Activated naive CD4-positive, alpha-beta T cell treated with anti-CD3 and anti-CD28 coated beads for 36 hours (primary cell): Measurements from ENCODE around the gene KIAA0319L. TPM values are rescaled to one million over a fixed set of nuclear protein-coding genes. Genes with fewer than 3 reads are reported as not detected.
A peak's percentile ranks its signal among the peaks of the same experiment; 100 is the strongest.

Experiments used
- CTCF ChIA-PET: fragments of 350-600 bp; sonication (Branson Sonifier 250); formaldehyde crosslinking; loops from one replicate; lab custom pipeline; 2021; ENCODE audit warnings: antibody characterized with exemption; lab: Charles Lee
- DNase-seq: peaks from one replicate; pipeline ENCODE4 v3.0.0-alpha.2; 2020
- H3K27ac Mint-ChIP-seq: one replicate; pipeline ENCODE4 v1.8.0; 2021; ENCODE audit warnings: mild to moderate bottlenecking, mixed read lengths
- H3K27me3 Mint-ChIP-seq: one replicate; pipeline ENCODE4 v1.8.0; 2021; ENCODE audit warnings: low read depth, mixed read lengths
- H3K36me3 Mint-ChIP-seq: one replicate; pipeline ENCODE4 v1.8.0; 2021; ENCODE audit warnings: low read depth, mixed read lengths
- H3K4me1 Mint-ChIP-seq: one replicate; pipeline ENCODE4 v1.8.0; 2021; ENCODE audit warnings: low read depth, mixed read lengths
- H3K4me3 Mint-ChIP-seq: one replicate; pipeline ENCODE4 v1.8.0; 2021; ENCODE audit warnings: mild to moderate bottlenecking, moderate library complexity, mixed read lengths
- H3K9me3 Mint-ChIP-seq: one replicate; pipeline ENCODE4 v1.8.0; 2021; ENCODE audit warnings: mixed read lengths
- intact Hi-C: fragments of 100-400 bp; cut with micrococcal nuclease; formaldehyde crosslinking; loops from one replicate; pipeline ENCODE4 v1.15.1; 2023
- total RNA-seq, 2 experiments: library from RNA; stranded (reverse); gene quantifications; one replicate each; pipeline ENCODE4 v1.2.3, GENCODE V29; 2021

KIAA0319L gene
- total RNA-seq, 2 experiments from 2014 or later: 22.6 to 24.2 TPM

DNA sequence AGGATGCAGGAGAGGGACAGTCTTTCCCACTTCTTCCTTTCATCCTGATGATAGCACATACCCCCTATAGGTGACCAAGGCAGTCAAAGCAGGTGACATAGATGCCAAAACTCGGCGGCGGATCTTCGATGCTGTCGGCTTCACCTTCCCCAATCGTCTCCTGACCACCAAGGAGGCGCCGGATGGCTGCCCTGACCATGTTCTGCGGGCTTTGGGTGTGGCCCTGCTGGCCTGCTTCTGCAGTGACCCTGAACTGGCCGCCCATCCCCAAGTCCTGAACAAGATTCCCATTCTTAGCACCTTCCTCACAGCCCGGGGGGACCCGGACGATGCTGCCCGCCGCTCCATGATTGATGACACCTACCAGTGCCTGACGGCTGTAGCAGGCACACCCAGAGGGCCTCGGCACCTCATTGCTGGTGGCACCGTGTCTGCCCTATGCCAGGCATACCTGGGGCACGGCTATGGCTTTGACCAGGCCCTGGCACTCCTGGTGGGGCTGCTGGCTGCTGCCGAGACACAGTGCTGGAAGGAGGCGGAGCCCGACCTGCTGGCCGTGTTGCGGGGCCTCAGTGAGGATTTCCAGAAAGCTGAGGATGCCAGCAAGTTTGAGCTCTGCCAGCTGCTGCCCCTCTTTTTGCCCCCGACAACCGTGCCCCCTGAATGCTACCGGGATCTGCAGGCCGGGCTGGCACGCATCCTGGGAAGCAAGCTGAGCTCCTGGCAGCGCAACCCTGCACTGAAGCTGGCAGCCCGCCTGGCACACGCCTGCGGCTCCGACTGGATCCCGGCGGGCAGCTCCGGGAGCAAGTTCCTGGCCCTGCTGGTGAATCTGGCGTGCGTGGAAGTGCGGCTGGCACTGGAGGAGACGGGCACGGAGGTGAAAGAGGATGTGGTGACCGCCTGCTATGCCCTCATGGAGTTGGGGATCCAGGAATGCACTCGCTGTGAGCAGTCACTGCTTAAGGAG lies 3.3 kb upstream of the KIAA0319L start:
- Mint-ChIP-seq H3K9me3 (no peaks in the 10 kb centered on the region), H3K27me3 (no peaks in the 10 kb centered on the region), H3K4me3 (no peak overlapping the region), H3K4me1 (peaks cover 36% of the 10 kb centered on the region), H3K36me3 (peaks cover 4% of the 10 kb centered on the region), H3K27ac (no peak overlapping the region)
- DNase-seq: no peak
- CTCF ChIA-PET: interaction anchor here (1.7 to 12.3 kb wide), 2 partner anchors 108 to 156 kb away, joined by 4 to 113 read pairs; no protein-coding TSS in a partner anchor
- intact Hi-C loops: no loop called here

DNA sequence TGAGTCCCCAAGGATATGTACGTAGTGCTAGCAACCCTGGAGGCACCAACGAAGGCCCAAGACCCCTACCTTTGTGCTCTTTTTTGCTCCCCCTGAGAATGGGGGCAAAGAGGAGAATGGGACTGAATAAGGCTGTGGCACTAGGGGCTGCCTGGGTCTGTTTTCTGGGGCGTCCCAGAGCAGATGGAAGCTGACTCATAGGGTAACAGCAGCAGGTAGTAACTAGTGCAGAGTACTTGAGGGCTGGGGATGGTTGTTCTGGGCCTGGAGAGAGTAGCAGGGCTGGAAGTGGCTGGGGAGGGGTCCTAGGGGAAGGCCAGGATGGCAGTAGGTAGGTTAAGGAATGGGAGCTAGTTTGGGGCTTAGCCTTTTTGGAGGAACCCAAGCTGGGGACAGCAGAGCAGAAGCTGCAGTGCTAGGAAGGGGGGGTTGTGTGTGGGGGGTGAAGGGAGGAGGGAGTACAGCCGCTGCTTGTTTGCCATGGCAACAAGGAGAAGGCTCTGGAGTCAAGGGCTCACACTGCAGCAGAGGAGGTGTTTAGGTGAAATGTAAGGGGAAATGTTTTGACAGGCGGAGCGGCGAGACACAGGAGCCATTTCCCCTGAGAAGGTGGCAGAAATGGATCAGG lies 2.2 kb upstream of the KIAA0319L start:
- H3K4me3 Mint-ChIP-seq: peak overlapping the region; percentile 5
- intact Hi-C loops: loop anchor here (5.0 to 10.0 kb wide), 5 partner anchors 83 to 762 kb away; partner anchors contain the start of genes PSMB2, SFPQ, SMIM12 and ZMYM4
- peaks cover 45% of the 10 kb centered on the region for H3K4me1 Mint-ChIP-seq
- no peaks in the 10 kb centered on the region for H3K27me3 Mint-ChIP-seq
- H3K9me3 Mint-ChIP-seq: no peaks in the 10 kb centered on the region
- no peak overlapping the region for H3K27ac Mint-ChIP-seq
- H3K36me3 Mint-ChIP-seq: no peaks in the 10 kb centered on the region
- CTCF ChIA-PET: interaction anchor here (1.2 to 12.3 kb wide), 3 partner anchors 13 to 157 kb away, joined by 4 to 113 read pairs (median 4); partner anchors contain the start of gene TFAP2E
- DNase-seq: no peak

DNA sequence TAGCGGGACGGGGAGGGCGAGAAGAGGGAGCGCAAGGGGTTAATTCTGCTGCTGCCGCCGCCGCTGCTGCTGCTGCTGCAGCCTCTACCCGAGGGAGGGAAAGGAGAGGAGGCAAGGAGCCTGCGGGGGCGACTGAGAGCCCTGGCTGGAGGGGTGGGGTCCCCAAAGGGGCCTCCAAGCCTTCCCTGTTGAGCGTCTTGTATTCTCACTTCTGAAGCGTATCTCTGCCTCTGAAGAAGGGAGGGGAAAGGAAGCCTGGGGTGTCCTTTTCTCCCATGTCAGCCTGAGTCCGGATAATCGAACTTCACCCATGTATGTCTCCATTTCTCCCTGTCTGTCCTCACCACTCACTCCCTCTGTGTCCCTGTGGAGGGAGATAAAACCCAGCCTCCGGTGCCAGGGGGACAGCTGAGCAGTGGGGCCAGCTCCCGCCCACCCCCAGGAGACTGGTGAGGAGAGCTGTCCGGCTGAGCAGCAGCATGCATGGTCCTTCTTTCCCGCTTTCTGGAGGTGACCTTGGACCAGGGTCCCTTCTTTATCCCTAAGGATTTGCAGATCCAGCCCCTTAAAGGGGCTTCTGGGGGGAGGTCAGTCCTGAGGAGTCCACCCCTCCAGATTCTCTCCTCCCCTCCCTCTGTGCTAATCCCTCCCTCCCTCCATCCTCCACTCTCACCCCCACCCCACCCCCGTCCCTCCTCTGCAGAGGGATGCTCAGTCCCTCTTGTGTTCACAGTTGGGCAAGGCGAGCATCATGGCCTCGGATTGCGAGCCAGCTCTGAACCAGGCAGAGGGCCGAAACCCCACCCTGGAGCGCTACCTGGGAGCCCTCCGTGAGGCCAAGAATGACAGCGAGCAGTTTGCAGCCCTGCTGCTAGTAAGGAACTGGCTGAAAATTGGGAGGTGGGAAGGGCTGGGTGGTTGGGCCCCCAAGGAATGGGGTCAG lies 1.4 kb upstream of the KIAA0319L start:
- Mint-ChIP-seq H3K9me3 (no peaks in the 10 kb centered on the region), H3K36me3 (no peaks in the 10 kb centered on the region), H3K27ac (peak overlapping the region; percentile 92), H3K4me3 (peak overlapping the region; percentile 95), H3K27me3 (no peaks in the 10 kb centered on the region), H3K4me1 (peaks cover 44% of the 10 kb centered on the region)
- no peak for DNase-seq
- CTCF ChIA-PET: interaction anchor here (1.2 to 12.3 kb wide), 3 partner anchors 14 to 157 kb away, joined by 4 to 113 read pairs (median 4); partner anchors contain the start of gene TFAP2E
- intact Hi-C loops: loop anchor here (5.0 to 10.0 kb wide), 5 partner anchors 84 to 761 kb away; partner anchors contain the start of genes PSMB2, SFPQ, SMIM12 and ZMYM4

- CTCF ChIA-PET: interaction anchor here (0.6 to 12.3 kb wide), 4 partner anchors 7 to 378 kb away, joined by 4 to 113 read pairs (median 10); no protein-coding TSS in a partner anchor
- H3K27me3 Mint-ChIP-seq: no peaks in the 10 kb centered on the region
- peak within 1 kb of the TSS; percentile 95 for H3K4me3 Mint-ChIP-seq
- intact Hi-C loops: loop anchor here (1.0 to 10.0 kb wide), 8 partner anchors 18 to 760 kb away; partner anchors contain the start of genes PSMB2, SFPQ, SMIM12 and ZMYM4
- H3K9me3 Mint-ChIP-seq: no peaks in the 10 kb centered on the region
- H3K36me3 Mint-ChIP-seq: peaks cover 3% of the 10 kb centered on the region
- H3K27ac Mint-ChIP-seq: peak within 1 kb of the TSS; percentile 92
- peak; percentile 98 for DNase-seq
- H3K4me1 Mint-ChIP-seq: peaks cover 48% of the 10 kb centered on the region
These were observed 589 bp upstream of the KIAA0319L start, which contains the start of gene NCDN for GRCh38 chr1:35557611-35558373. NCDN (plus strand) TSS chr1:35557799; CDS start chr1:35558191, 392 bp downstream.

DNA sequence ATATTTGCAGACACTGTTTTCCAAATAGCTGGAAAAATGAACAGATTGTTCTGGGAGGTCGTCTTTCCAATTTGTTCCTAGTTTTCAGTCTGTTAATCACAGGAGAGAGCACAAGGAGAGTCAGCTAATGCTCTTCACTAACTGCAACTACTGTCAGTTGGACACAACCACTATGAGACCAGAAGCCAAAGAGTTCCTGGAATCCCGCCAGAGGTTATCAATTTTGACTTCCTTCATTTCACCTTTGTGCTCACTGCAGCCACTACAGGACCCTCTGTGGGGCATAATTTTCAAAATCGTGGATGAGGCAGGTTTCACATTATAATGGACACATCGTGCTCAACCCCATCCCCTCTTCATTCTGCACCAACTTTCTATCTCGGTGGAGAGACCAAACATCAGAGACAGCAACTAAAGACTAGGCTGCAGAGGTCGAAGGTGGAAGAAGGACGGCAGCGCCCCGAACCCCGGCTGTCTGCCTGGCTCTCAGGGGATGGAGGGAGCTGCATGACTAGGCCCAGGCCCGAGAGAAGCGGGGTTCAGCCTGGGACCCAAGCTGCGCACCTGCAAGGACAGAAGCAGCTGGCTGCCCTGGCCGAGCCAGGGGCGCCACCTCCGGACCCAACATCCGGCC lies 602 bp downstream of the KIAA0319L start:
- H3K4me3 Mint-ChIP-seq: peak overlapping the region; percentile 95
- intact Hi-C loops: loop anchor here (1.0 to 10.0 kb wide), 8 partner anchors 17 to 759 kb away; partner anchors contain the start of genes PSMB2, SFPQ, SMIM12 and ZMYM4
- H3K9me3 Mint-ChIP-seq: no peaks in the 10 kb centered on the region
- CTCF ChIA-PET: interaction anchor here (0.8 to 12.3 kb wide), 8 partner anchors 8 to 105 kb away, joined by 3 to 113 read pairs (median 6); no protein-coding TSS in a partner anchor
- no peaks in the 10 kb centered on the region for H3K27me3 Mint-ChIP-seq
- peak overlapping the region; percentile 66 for H3K27ac Mint-ChIP-seq
- no peak for DNase-seq
- peaks cover 12% of the 10 kb centered on the region for H3K36me3 Mint-ChIP-seq
- H3K4me1 Mint-ChIP-seq: peaks cover 43% of the 10 kb centered on the region

DNA sequence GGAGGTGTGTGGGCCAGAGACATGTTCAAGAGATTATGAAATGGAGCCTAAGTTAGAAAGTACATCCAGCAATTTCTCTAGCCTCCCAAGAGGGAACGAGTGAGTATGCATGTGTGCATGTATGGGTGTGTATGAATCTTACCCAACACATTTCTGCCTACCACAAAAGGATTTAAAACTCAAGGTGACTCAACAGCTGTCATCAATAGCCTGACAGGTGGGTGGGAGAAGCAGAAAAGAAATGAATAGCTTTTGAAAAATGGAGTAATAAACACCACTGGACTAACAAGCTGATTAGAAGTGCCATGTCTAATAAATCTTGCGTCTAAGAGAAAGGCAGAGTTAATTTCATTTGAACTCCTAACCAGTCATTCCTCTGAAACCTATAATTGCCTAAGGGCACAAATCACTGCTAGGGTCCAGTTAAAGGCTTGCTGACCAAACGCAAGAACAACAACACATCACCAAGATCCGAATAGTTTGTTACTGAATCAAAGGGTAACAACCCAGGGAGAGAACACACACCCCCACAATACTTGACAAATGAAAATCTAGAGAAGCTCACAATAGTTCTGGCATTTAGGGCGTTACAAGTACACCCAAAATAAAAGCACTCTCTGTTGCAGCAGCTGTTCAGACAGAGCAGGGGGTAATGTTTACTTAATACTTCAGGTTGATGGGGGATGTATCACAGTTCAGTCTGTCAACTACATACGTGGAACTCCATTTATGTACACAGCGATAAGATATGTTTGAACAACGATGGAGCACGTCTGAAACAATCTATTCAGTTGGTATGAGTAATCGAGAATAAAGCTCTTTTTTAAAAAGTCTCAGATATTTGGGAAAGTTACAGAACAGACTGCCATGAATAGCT lies 1.4 kb downstream of the KIAA0319L start:
- Mint-ChIP-seq H3K27me3 (no peaks in the 10 kb centered on the region), H3K9me3 (no peaks in the 10 kb centered on the region), H3K27ac (peak overlapping the region; percentile 66), H3K36me3 (peaks cover 12% of the 10 kb centered on the region), H3K4me1 (peaks cover 40% of the 10 kb centered on the region), H3K4me3 (peak overlapping the region; percentile 95)
- intact Hi-C loops: loop anchor here (2.0 to 10.0 kb wide), 6 partner anchors 86 to 759 kb away; partner anchors contain the start of genes PSMB2, SFPQ, SMIM12 and ZMYM4
- DNase-seq: no peak
- CTCF ChIA-PET: interaction anchor here (0.8 to 12.3 kb wide), 7 partner anchors 9 to 104 kb away, joined by 3 to 113 read pairs (median 5); no protein-coding TSS in a partner anchor

DNA sequence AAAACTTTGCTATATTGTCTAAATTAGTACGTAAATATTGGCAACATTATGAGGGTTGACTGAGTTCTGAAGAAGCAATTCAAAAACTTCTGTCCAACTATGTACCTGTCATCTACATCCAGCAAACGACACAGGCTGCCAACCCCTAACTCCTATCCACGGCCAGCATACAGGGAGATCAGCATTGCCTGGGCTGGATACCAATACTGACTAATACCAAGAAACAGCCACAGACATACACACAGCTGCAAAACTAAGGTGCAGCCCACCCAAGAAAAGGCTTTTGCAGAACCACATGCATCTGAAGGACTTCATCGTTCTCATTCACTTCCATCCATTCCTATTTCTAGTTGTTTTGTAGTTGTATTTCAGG lies 2.0 kb downstream of the KIAA0319L start:
- H3K27ac Mint-ChIP-seq: no peak overlapping the region
- no peaks in the 10 kb centered on the region for H3K27me3 Mint-ChIP-seq
- peaks cover 40% of the 10 kb centered on the region for H3K4me1 Mint-ChIP-seq
- no peak for DNase-seq
- peaks cover 12% of the 10 kb centered on the region for H3K36me3 Mint-ChIP-seq
- intact Hi-C loops: loop anchor here (5.0 to 10.0 kb wide), 5 partner anchors 87 to 758 kb away; partner anchors contain the start of genes PSMB2, SFPQ, SMIM12 and ZMYM4
- H3K9me3 Mint-ChIP-seq: no peaks in the 10 kb centered on the region
- no peak overlapping the region for H3K4me3 Mint-ChIP-seq
- CTCF ChIA-PET: interaction anchor here (2.9 to 12.3 kb wide), 2 partner anchors 10 to 103 kb away, joined by 11 to 113 read pairs; no protein-coding TSS in a partner anchor

DNA sequence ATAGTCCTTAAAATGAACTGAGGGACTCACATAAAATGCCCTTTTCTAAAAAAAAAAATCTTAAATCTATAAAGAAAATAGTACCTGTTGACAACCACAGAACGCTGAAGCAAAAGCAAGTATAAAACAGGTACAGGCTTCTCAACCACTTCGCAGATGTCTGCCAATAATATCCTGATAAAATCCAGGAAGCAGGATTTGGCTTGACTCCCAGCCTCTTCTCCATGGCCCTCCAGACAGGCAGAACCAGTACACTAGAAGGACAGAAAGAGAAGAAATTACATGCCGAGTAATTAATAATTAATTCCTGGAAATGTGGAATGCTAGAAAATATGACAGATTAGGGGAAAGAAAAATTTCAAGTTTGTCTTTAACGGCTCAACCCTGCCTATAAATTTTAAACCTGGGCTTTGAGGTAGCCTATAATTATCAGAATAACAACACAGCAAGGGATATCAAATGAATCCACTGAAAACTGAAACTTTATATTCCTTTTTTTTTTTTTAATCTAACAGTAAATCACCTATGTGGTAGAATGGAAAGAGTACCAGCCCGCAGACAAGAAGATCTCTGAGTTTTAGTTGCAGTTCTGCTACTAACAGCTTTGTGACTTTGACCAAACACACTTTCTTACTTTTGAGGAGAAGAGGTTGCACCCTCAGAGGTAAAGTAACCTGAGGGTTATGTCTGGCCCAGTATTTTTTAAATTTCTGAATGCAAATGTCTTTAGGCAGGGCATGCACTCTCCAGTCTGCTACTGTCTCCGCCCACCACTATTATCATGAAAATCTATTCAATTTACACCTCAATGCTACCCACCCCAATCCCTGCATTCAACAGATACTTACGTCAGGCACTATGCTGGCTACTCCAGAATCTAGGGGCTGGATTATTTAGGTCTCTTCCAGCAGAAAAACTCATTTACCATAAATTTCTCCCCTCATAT lies 2.7 kb downstream of the KIAA0319L start:
- DNase-seq: no peak
- Mint-ChIP-seq H3K4me1 (peaks cover 41% of the 10 kb centered on the region), H3K27ac (no peak overlapping the region), H3K36me3 (peaks cover 14% of the 10 kb centered on the region), H3K9me3 (no peaks in the 10 kb centered on the region), H3K27me3 (no peaks in the 10 kb centered on the region), H3K4me3 (no peak overlapping the region)
- CTCF ChIA-PET: interaction anchor here (12.3 kb wide), 1 partner anchor 102 kb away, joined by 113 read pairs; no protein-coding TSS in a partner anchor
- intact Hi-C loops: loop anchor here (5.0 to 10.0 kb wide), 5 partner anchors 88 to 757 kb away; partner anchors contain the start of genes PSMB2, SFPQ, SMIM12 and ZMYM4
